ENCODE measurements around the gene ANKRD44.

ANKRD44 gene

GRCh38 chr2:197274349-197274748 lies 36.2 kb downstream of the ANKRD44 start:
- TF ChIP-seq CTCF (conservative IDR thresholded peaks at IDR 0.05; ENCODE audit: low read depth, low read length): no peak
- DNase-seq (ENCODE audit: low read depth): no peak
- H3K4me3 ChIP-seq (ENCODE audit: low read depth, low read length): no peak overlapping the region

- no peak for TF ChIP-seq CTCF (conservative IDR thresholded peaks at IDR 0.05; ENCODE audit: low read depth, low read length)
- no peak for DNase-seq (ENCODE audit: low read depth)
Measured at GRCh38 chr2:197273485-197273884, 37.1 kb downstream of the ANKRD44 start.

GRCh38 chr2:197270601-197271000 lies 40.0 kb downstream of the ANKRD44 start:
- no peak overlapping the region for H3K4me3 ChIP-seq (ENCODE audit: low read depth, low read length)
- no peak for DNase-seq (ENCODE audit: low read depth)
- TF ChIP-seq CTCF (conservative IDR thresholded peaks at IDR 0.05; ENCODE audit: low read depth, low read length): no peak

More at GRCh38 chr2:197273485-197273884, 37.1 kb downstream of the ANKRD44 start:
- no peak overlapping the region for H3K4me3 ChIP-seq (ENCODE audit: low read depth, low read length)

DNA sequence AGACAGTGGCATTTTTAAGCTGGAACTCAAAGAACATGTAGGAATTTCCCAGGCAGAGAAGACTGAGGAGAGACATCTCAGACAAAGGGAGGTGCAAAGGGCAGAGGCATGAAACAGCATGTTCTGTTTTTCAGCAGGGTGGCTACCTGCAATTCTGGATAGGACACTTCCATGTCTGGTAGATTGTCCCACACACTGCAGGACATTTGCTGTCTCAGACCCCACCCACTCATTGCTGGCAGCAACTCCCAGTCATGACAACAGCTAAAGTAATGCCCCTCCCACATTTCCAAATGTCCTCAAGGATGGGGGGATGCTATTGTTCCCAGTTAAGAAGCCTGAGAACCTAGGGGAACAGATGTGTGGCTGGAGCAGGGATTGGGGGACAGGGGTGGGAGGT lies 40.8 kb downstream of the ANKRD44 start:
- TF ChIP-seq CTCF (conservative IDR thresholded peaks at IDR 0.05; ENCODE audit: low read depth, low read length): no peak
- no peak for DNase-seq (ENCODE audit: low read depth)
- H3K4me3 ChIP-seq (ENCODE audit: low read depth, low read length): no peak overlapping the region

GRCh38 chr2:197268786-197269584 lies 41.6 kb downstream of the ANKRD44 start:
- no peak for TF ChIP-seq CTCF (conservative IDR thresholded peaks at IDR 0.05; ENCODE audit: low read depth, low read length)
- H3K4me3 ChIP-seq (ENCODE audit: low read depth, low read length): no peak overlapping the region
- peak; percentile 70 for DNase-seq (ENCODE audit: low read depth)

- H3K4me3 ChIP-seq (ENCODE audit: low read depth, low read length): no peak overlapping the region
- no peak for TF ChIP-seq CTCF (conservative IDR thresholded peaks at IDR 0.05; ENCODE audit: low read depth, low read length)
- no peak for DNase-seq (ENCODE audit: low read depth)
Measured at GRCh38 chr2:197266477-197266876, 44.1 kb downstream of the ANKRD44 start.

- H3K4me3 ChIP-seq (ENCODE audit: low read depth, low read length): no peak overlapping the region
Measured at GRCh38 chr2:197265924-197266323, 44.7 kb downstream of the ANKRD44 start.

More at GRCh38 chr2:197265924-197266323, 44.7 kb downstream of the ANKRD44 start:
- TF ChIP-seq CTCF (conservative IDR thresholded peaks at IDR 0.05; ENCODE audit: low read depth, low read length): no peak
- DNase-seq (ENCODE audit: low read depth): no peak
